Lower leg skin (tissue), 4 donors: ENCODE measurements around the gene SCAANT1. TPM values are rescaled to one million over a fixed set of nuclear protein-coding genes. Genes with fewer than 3 reads are reported as not detected.

Experiments
- DNase-seq, 2 donors: peaks; one replicate each; pipeline ENCODE4 v3.0.0-alpha.2; 2019; ENCODE audit warnings: low spot score in 2 of 2
- H3K4me3 ChIP-seq: fragments of 200-600 bp; sonication (generic); 2 replicates; pipeline ENCODE4 v1.5.1; 2017; ENCODE audit warnings: mild to moderate bottlenecking, low read depth; ENCODE audit not compliant: poor library complexity, severe bottlenecking
- POLR2A ChIP-seq, 2 donors: fragments of 450-650 bp; IDR thresholded peaks; one replicate each; pipeline ENCODE4 v1.6.1; 2016 to 2017; ENCODE audit warnings: antibody characterized with exemption in 2 of 2, mild to moderate bottlenecking in 1 of 2, moderate library complexity in 1 of 2
- WGBS, 2 donors: methylation state at CpG; one replicate each; pipeline ENCODE4 v1.1.5; 2018; 5-methylcytosine and 5-hydroxymethylcytosine counted together
- intact Hi-C: fragments of 100-400 bp; cut with DNase I; formaldehyde crosslinking; loops from one replicate; pipeline ENCODE4 v1.15.0; 2023; ENCODE audit warnings: low total_unique reads
- total RNA-seq, 4 donors: library from RNA; depleted of rRNA; stranded (reverse); fragments of >200 nt; gene quantifications; one replicate each; pipeline ENCODE4 v1.1.0, GENCODE V29; 2016
- TF ChIP-seq, protein P1 (sequence below), 3 donors: fragments of 450-650 bp; IDR thresholded peaks; one replicate each; pipeline ENCODE4 v1.5.1; 2016; ENCODE audit warnings: antibody characterized with exemption in 3 of 3, mild to moderate bottlenecking in 3 of 3, moderate library complexity in 2 of 3

Gene SCAANT1
- total RNA-seq, 4 donors from 2014 or later, result not detected

DNA sequence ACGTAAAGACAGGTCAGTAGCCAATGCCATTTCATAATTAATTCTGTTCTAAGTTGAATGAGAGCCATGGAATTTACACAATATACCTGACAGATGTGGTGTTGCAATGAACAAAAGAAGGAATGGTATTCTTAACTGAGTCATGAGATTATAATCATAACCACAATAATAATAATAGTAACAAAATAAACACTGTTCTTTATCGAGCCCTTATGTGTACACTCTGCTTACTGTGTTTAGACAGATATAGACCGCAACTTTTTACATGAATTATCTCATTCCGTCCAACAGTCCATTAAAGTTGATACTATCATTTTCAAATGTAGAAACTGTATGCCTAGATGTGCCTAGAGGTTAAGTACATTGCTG lies 28.2 kb upstream of the SCAANT1 start:
- WGBS, 2 donors, result 70 to 76% methylated on average over 4 of the region's 4 CpGs
- H3K4me3 ChIP-seq, result no peak overlapping the region
- intact Hi-C loops, result no loop called here
- TF ChIP-seq, protein P1, sequence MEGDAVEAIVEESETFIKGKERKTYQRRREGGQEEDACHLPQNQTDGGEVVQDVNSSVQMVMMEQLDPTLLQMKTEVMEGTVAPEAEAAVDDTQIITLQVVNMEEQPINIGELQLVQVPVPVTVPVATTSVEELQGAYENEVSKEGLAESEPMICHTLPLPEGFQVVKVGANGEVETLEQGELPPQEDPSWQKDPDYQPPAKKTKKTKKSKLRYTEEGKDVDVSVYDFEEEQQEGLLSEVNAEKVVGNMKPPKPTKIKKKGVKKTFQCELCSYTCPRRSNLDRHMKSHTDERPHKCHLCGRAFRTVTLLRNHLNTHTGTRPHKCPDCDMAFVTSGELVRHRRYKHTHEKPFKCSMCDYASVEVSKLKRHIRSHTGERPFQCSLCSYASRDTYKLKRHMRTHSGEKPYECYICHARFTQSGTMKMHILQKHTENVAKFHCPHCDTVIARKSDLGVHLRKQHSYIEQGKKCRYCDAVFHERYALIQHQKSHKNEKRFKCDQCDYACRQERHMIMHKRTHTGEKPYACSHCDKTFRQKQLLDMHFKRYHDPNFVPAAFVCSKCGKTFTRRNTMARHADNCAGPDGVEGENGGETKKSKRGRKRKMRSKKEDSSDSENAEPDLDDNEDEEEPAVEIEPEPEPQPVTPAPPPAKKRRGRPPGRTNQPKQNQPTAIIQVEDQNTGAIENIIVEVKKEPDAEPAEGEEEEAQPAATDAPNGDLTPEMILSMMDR (IDR thresholded peaks at IDR 0.05), result no peak
- no peak for TF ChIP-seq POLR2A (IDR thresholded peaks at IDR 0.05)
- no peak for DNase-seq

DNA sequence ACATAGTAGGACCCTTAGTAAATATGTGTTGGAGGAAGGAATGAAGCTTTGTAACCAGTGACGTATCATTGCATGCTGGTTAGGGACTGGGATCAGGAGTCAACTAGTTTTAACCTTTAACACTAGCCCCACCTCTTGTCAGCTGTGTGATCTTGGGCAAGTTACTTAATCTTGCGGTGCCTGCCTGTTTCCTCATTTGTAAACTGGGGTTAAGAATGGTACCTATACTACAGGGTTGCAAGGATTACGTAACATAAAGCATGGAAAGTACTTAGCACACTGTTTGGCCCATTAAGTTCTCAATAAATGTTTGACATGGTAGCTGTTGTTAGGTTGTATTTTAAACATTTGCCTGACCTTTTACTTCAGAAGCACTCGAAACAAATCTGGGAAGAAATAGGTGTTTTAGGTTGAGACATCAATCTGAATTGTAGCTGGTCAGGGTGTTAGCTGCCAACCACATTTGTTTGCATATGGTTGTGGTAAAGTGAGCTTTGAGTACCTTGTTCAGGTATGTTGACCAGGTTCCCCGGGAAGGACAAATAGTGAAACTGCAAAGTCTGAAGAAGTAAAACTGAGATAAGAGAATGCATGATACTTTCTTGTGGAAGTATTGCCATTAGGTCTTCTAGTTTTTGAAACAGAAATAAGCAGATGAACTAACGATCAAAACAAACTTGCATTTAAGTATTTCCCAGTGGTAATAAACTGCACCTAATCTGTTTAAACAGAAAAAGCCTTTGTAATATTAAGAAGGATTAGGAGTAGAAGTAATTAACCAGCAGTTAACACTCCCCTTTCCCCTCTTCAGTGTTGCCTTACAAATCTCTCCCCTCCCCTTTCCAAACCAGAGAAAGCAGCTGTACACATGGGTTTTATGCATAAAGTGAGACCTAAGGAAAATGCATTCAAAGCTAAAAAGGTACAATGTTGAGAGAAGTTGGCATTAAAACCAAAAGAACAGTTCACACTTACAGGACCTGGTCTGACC lies 25.8 kb upstream of the SCAANT1 start:
- TF ChIP-seq, protein P1 (IDR thresholded peaks at IDR 0.05), result no peak
- 79 to 81% methylated on average over 6 of the region's 6 CpGs for WGBS, 2 donors

DNA sequence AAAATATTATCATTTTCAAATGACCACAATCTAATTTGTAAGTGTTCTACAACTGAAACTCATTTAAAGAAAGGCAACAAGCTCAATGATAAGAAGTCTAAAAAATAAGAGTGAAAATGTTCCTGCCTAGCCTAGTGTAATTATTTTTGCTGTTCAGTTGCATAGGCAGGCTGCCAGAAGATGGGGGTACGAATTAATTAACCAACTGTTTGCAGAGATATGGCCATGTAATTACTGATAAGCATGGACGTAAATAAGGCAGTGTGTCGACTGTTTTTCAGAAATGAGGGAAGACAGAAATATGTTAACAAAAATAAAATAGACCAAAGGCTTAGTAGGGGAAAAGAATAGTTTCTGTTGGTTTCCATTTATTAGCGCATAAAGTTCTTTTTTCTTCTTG lies 24.7 kb upstream of the SCAANT1 start:
- intact Hi-C loops, result no loop called here
- DNase-seq, result no peak
- H3K4me3 ChIP-seq, result no peak overlapping the region
- TF ChIP-seq, protein P1 (IDR thresholded peaks at IDR 0.05), result no peak
- TF ChIP-seq POLR2A (IDR thresholded peaks at IDR 0.05), result no peak
- WGBS, 2 donors, result 81 to 82% methylated on average over 4 of the region's 4 CpGs

More for the DNA sequence above, 25.8 kb upstream of the SCAANT1 start:
- intact Hi-C loops, result no loop called here
- DNase-seq, result no peak
- no peak overlapping the region for H3K4me3 ChIP-seq

DNA sequence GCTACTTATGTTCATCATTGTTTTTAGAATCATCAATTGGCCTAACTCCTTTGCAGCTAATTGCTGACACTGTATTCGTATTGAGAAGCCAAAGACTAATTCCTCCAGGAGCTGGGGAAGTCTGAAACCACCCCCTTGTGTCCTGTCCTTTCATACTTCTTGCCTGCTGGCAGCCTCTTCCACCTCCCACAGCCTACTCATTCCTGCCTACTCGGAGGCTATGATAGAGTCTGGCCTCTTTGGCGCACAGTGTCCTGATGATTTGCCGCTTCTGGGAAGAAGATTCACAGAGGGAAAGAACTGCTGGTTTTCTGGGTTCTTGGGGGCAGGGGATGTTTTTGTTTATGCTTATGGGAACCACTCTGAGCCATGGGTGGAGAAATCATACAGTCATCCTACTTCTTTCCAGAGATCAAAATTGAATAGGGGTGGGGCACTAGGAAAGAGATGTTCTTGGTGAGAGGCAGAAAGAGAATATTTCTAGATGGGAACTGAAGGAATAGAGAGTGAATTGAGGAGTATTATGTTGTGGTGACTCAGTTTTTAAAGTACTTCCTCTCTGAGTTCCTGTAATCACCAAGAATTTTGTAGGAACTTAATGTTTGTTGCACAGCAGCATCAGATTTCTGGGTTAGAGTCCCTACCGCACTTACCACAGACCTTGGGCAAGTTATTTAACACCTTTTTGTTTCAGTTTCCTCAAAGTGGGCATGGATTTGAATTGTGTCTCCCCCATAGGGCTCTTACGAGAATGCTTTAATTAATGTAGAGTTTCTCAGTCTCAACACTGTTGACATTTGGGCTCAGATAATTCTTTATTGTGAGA lies 22.1 kb upstream of the SCAANT1 start:
- 67 to 73% methylated on average over 6 of the region's 6 CpGs for WGBS, 2 donors
- TF ChIP-seq, protein P1 (IDR thresholded peaks at IDR 0.05), result no peak
- no peak for TF ChIP-seq POLR2A (IDR thresholded peaks at IDR 0.05)
- intact Hi-C loops, result no loop called here
- no peak overlapping the region for H3K4me3 ChIP-seq
- DNase-seq, result no peak

DNA sequence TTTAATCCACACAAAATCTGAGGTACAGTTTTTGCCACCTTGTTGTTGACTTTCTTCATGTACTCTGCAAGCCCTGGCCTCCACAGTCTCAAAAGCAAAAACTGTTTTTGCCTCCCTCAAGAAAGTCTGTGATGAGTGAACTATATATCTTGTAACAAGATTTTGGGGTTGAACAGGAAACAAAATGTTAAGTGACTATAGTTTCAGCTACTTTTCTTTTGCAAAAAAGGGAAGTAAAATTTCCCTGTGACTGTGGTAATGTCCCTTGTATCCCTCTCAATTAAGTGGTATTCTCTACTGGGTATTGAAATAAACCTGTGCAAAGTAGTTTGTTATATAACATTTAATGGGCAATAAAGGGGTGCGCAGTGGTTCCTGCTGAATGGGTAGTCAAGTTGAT lies 21.3 kb upstream of the SCAANT1 start:
- WGBS, 2 donors, result 90 to 92% methylated on average over 1 of the region's 1 CpG
- no peak overlapping the region for H3K4me3 ChIP-seq
- TF ChIP-seq POLR2A (IDR thresholded peaks at IDR 0.05), result no peak
- TF ChIP-seq, protein P1 (IDR thresholded peaks at IDR 0.05), result no peak

More for the DNA sequence above, 21.3 kb upstream of the SCAANT1 start:
- no peak for DNase-seq
- intact Hi-C loops, result no loop called here
